Anterior cingulate cortex (tissue), 58 donors: ENCODE results near the gene UQCC3.
"Not testable (repeated sequence)": the region's sequence is repeated elsewhere in the genome, so short reads cannot be mapped to it uniquely, and the experiment has no call there.

Experiments used
- DNase-seq, 58 donors: peaks; one replicate each; lab custom pipeline; 2025; lab: John Stamatoyannopoulos, UW

Gene UQCC3

DNA sequence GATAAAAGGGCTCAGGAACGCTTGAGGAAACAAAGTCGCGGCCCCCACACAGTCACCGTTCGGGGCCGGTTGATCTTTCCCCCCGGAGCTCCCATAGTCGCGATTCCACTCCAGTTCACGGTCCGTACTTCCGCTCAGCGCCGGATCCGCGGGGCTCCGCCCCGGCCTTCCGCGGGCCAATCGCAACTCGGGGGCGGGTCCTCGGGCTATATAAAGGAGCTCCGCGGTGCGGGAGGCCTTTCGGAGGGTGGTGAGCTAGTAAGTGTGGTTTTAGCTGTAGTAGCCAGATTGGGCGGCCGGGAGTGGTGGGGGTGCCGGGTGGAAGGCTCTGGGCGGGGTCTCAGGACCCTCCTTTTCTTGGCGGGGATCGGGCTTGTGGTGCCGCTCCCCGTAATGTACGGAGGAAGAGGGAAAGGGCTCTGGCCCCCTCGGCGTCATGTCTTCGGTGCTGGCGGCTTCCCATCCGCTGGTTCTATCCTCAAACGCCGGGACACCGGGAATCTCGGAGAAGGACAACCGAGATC, 6.3 kb upstream of the UQCC3 start, which contains the start of the genes C11orf98 and CSKMT:
Gene C11orf98 (minus strand): TSS at position 136 of the 524 bp plus-strand sequence. CDS start 41 bp downstream, at position 95.
Gene CSKMT (plus strand): TSS at position 238 of the 524 bp plus-strand sequence. CDS start 568 bp downstream, outside the sequence.
- peak; percentile 59 to 97 (median 94) for DNase-seq

DNA sequence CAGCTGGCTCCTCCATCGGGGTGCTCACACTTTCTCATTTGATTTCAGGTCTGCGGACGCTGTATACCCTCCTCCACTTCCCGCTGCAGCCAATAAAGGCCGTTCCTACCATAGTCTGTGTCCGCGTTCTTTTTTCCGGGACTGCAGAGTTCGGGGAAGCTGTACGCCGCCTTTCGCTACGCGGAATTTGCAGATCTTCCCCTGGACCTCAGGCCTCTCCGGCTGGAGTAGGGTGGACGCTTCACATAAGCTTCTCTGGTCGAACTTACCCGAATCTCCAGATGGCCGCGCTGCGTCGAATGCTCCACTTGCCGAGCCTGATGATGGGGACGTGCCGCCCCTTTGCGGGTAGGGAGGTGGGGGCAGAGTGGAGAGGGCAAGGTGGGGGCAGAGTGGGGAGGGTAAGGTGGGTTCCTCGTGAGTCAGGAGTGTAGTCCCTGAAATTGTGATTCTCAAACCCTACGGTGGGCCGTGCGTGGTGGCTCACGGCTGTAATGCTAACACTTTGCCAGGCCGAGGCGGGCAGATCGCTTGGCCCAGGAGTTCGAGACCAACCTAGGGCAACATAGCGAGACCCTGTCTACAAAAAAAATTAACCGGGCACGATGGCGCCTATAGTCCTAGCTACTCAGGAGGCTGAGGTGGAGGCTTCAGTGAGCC, 5.7 kb upstream of the UQCC3 start:
- DNase-seq, result peak in 29 of 58 donors; percentile 33 to 80 (median 58)

DNA sequence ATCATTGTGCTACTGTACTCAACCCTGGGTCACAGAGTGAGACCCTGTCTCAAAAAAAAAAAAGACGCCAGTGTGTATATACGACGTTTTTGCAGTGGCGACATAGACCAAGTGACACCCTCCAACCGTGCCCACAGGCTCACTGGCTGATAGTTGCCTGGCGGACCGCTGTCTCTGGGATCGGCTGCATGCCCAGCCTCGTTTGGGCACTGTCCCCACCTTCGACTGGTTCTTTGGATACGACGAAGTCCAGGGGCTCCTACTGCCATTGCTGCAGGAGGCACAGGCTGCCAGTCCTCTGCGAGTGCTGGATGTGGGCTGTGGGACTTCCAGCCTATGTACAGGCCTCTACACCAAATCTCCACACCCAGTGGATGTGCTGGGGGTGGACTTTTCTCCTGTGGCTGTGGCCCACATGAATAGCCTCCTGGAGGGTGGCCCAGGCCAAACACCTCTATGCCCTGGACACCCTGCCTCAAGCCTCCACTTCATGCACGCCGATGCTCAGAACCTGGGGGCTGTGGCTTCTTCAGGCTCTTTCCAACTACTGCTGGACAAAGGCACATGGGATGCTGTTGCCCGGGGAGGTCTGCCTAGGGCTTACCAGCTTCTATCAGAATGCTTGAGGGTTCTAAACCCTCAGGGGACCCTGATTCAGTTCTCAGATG, 5.1 kb upstream of the UQCC3 start:
- DNase-seq, result peak in 1 of 58 donors; percentile 16

DNA sequence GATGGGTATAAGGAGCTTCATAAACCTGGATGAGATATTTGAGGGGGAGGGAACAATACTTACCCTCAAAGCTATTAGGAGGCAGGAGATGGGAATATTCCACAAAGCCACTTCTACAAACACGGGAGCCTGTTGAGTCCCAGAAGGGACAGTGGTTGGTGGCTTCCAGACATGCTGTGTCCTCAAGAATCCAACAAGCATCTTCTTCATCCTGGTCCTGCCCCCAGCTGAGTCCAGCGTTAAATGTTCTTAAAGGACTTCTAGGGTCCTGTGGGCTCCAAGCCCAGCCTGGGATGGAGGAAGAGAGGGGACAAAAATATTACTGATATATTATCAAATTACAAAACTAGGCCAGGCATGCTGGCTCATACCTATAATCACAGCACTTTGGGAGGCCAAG, 4.0 kb upstream of the UQCC3 start:
- no peak for DNase-seq

DNA sequence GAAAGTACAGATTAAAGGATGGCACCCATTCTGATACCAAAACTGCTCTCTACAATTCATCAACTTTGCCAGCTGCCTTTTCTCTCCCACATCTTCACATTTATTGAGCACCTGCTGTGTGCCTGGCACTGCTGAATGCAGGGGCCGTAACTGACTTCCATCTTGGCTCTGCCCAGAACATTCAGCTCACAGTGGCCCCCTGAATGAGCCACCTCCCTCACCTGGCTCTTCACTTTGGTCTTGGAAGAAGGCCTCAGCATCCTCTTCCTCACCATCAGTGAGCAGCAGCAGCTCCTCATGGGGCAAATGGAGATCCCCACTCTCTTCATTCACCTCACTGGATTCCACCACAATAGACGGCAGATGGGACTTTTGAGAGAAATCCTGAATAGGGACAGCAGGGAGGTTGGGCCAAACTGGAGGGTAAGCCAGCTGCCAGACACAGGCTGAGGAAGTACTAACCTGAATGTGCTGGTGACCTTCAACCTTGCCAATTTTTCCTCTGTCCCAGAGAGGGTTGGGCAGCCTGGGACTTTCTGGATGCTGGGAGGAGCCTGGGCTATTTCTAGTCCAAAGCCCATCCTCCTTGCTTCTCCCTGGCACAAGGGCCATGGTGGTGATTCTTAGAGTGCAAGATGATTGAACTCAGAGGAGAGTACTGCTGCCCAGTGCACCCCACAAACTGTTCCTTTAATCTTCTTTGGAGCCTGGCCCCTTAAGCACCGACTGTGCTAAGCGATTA, 1.9 kb upstream of the UQCC3 start:
- DNase-seq, result no peak

DNA sequence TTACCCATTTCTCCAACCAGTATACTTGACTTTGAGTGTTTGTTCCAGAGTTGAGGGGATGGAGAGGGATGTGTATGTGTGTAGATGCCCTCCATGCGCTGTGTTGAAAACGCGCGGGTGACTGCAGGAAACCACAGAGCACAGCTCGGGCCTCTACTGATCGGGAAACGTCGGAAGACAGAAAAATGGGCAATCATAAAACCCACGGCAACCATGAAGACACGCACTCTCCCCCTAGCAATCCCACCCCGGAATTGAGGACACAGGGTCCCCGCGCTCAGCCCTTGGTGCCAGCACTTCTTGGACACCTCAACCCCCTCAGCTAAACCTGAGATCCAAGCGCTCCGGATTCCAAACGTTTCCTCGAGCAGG, 251 bp upstream of the UQCC3 start:
- DNase-seq, result no peak

DNA sequence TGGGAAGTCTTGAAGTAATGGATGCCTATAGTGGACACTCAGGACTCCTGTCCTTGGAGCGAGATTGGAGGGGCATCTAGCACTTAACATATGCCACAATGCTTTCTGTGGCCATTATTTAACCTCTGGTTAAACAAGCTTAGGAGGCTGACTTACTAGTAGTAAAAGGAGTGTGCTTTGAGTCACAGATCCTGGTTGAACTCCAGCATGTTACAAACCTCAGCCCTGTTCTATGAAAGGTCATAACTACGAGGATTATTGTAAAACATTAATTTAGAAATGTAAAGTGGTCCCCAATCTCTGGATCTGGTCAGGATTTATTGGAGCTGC, 1.7 kb downstream of the UQCC3 start:
- no peak for DNase-seq

DNA sequence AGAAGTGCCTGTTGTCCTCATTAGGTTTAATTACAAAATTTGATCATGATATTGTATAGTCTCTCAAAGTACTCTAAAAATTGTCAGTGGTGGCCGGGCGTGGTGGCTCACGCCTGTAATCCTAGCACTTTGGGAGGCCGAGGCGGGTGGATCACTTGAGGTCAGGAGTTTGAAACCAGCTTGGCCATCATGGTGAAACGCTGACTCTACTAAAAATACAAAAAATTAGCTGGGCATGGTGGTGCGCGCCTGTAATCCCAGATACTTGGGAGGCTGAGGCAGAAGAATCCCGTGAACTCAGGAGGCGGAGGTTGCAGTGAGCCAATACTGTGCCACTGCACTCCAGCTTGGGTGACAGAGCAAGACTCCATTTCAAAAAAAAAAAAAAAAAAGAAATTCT, 3.9 kb downstream of the UQCC3 start:
- DNase-seq, result not testable (repeated sequence)

DNA sequence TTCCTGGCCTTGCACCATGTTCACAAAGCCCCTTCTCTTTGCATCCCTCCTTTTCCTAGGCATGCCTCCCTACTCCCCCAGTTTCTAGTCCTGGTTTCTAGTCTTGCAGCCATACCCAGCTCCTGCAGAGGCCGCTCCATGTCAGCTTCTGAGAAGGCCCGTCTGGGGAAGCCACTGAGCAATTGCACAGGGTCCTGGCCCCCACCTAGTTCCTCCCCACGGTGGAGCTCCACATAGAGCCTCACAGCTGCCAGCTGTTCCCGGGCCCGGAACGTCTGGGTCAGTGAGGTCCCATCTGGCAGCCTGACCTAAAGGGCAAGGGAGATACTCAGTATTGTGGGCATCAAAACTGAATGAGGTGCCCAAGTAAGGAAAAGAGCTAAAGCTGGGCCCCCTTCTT, 5.2 kb downstream of the UQCC3 start:
- DNase-seq, result no peak

DNA sequence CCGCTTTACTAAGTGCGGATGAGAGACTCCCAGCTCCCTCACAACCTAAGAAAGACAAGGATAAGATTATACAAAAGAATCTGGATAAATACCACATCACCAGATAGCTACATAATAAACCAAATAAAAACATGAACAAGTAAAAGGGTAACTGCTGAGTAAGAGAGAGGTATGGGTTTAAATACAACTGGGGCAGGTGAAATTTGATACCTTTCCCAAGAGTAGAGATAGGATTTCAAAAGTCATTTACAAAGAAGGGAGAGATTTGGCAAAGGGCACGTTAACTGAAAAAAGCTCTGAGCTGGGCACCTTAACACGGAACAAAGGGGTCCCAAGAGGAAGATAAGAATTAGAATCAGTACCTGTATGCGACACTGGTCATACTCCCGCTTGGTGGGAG, 5.7 kb downstream of the UQCC3 start:
- no peak for DNase-seq

DNA sequence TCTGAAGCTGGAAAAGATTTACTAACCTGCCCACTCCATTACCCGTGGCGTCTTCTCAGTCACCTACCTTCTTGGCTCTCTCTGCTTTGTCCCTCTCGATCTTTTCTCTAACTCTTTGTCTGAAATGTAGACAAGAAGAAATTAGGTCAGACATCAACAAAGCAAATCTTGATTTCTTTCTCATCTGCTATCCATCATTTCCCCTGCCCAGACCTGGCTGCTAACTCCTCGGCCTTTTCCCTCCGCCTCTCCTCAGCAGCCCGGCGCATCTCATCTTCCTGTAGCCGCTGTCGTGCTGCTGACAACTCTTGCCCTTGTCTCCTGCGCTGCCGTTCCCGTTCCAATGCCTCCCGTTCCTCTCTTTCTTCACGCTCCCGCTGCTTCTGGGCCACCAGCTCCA, 6.2 kb downstream of the UQCC3 start:
- no peak for DNase-seq

DNA sequence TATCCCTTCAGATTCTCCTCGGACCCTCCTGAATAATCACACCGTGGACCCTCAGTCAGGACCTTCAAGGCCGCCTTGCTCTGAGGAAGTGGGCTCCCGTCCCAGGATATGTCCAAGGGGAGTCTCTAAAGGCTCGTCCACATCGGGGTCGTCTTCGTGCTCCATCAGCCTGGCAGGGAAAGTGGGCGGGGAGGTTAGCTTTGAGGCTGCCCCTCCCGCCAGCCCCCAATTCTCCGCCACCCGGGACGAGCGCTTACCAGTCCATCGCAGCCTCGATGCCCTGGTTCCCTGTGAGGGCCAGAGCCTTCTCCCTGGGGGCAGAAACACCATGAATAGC, 6.9 kb downstream of the UQCC3 start:
- DNase-seq, result no peak

DNA sequence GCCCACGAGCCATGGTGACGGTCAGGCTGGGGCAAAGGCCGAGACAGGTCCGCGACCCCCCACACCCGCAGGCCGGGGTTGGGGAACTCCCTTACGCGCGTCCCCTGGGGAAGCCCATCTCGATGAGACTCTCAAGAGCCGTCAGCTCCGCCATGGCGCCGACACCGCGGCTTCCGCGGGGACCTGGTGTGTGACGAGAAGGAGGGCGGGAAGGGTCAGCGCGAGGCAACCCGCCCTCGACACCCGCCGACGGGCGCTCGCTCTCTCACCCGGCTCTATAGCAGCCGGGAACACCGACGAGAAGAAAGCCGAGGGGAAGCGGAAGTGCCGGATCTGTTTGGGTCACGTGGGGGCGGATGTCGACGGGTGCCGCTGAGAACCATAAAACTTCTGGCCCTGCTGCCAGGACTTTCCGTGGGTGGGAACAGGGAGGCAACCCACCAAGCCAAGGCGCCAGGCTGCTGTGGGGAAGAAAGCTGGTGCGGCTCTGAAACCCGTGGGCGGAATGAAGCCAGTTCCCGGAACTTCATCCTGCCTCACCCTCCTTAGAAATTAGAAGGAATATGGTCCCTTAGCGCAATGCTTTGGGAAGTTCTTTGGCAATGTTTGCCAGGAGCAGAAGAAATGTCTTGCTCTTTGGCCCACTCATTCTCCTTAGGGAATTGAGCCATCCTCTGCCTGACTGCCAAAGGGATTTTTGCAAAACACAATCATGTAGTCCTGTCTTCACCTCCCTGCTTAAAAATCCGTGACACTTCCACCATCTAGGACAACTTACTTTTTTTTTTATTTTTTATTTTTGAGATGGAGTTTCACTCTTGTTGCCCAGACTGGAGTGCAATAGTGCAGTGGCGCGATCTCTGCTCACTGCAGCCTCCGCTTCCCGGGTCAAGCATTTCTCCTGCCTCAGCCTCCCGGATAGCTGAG, 7.6 kb downstream of the UQCC3 start, which contains the start of gene UBXN1:
Gene UBXN1 (minus strand): TSS at position 304 of the 927 bp plus-strand sequence. CDS start 150 bp downstream, at position 154.
- DNase-seq, result peak; percentile 28 to 92 (median 83)

DNA sequence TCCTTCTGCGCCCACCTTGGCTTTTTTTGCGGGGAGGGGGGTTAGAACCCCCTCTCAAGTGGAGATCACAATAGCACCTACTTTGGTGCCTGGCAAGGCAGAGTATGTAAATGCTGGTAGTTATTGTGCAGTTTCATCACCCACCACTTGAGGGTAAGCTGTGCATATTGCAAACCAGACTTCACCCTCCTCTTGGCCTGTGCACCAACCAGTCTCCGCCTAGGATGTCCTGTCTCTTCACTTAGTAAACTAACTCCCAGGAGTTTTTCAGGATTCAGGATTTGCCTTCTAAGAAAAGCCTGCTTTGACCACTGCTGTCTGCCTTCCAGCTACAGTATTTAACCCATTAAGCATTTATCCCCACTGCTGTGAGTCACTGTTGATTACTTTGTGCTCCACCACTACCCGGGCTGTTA, 9.4 kb downstream of the UQCC3 start:
- peak in 3 of 58 donors; percentile 16 to 25 (median 16) for DNase-seq

DNA sequence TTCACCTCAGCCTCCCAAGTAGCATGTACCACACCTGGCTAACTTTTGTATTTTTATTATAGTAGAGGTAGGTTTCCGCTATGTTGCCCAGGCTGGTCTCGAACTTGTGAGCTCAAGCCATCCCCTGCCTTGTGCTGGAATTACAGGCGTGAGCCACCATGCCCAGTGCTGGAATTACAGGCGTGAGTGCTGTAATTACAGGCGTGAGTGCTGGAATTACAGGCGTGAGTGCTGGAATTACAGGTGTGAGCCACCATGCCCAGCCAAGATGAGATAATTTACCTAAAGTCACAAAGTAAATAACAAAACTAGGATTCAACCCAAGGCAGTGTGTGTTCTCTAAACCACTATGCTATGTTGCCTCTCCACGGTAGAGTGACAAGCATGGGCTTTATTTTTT, 11.0 kb downstream of the UQCC3 start:
- DNase-seq, result no peak

DNA sequence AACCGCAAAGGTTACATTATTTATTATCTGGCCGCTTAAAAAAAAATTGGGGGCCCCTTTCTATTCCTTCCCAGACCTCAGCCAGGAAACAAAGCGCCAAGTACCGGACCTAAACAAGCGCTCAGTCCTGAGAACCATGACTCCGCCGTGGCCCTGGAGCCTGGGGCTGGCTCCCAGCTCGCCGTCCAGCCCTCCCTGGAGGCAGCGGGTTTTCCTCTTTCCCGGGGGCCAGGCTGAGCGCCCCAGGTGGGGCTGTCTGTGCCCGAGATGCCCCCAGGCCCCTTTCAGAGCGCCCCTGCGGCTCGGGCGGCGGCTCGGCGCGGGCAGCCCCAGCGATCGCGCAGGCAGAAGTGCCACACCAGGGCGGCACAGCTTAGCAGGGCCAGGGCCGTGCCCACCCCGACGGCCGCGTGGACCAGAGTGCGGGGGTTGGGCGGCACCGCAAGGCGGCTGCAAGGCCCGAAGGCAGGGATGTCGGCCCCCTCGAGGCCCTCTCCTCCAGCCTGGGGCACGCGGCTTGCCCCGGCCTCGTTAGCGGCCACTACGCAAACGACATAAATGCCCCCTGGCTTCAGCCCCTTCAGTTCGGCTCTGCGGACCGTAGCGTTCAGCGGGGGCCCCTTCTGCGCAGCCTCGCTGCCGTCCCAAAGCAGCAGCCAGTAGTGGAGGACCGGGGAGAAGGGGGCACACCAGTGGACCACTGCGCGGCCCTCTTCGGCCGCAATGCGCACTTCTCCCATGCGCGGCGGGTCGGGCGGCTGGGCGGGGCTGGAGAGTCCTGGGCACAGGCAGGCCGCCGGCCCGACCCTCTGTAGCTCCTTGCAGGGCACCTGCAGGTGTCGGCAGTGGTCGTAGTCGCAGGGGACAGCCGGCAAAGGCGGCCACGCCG, 16.3 kb downstream of the UQCC3 start:
- DNase-seq, result no peak

DNA sequence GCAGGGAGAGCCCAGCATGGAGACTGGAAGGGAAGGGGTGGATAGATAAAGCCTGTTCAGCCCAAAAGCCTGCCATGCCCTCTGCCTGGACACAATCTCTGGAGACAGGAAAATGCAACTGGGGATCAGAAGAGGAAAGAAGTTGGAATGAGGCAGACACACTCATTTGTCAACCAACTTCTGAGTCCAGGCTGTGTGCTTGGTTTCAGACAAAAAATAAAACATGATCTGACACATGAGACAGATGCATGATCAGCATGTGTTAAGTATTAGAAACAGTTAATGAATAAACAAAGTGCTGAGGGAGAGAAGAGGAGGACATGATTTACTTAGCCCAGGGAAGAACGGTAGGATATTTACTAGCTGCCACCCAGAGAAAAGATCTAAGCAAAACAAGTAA, 17.0 kb downstream of the UQCC3 start:
- DNase-seq, result no peak

DNA sequence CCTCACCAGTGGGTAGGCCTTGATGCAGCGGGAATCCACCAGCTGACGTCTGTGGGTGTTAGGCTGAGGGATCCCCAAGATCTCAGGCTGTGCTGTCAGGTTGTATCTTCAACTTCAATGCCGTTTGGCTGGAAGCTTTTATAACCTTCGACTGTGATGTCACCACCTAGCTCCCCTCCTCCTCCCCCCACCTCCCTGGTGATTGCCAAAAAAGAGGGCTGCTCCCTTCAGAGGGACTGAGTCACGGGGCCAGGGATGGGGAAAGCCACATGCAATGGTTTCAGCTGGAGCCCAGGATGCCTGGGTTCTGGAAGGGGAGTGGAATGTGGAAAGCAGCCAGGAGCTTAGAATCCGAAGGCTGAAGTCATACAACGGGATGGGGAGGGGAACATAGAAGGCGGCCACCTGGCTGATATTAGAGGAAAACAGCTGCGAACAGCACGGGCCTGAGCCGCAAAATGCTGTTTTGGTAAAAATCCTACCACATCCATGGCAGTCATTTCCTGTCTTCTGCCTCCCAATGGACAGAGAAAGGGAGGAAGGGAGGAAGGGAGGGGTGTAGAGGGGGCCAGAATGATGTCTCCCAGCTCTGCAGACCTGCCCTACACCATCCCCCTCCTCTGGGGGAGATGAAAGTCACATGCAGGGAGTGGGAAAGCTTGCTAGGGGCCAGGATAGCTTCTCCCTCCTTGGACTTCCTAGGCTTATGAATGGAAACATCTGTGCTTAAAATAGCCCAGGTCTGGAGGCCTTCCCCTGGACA, 18.1 kb downstream of the UQCC3 start, which contains the start of gene LRRN4CL:
Gene LRRN4CL (minus strand): TSS at position 110 of the 763 bp plus-strand sequence. CDS start 1,022 bp downstream, outside the sequence.
- DNase-seq, result peak in 23 of 58 donors; percentile 11 to 79 (median 29)
